Upper lobe of left lung (tissue), 4 donors: ENCODE data around the gene IRF5.
"Not testable (repeated sequence)": the region's sequence is repeated elsewhere in the genome, so short reads cannot be mapped to it uniquely, and the experiment has no call there.

Experiments used
- CTCF ChIP-seq, 6 experiments: fragments of 450-650 bp in 4 of 6; fragments of 200-600 bp in 2 of 6; sonication (generic) in 2 of 6; IDR thresholded peaks; one replicate each; pipeline ENCODE4 v1.5.1; 2016 to 2019; ENCODE audit warnings: antibody characterized with exemption in 6 of 6
- EP300 ChIP-seq, 4 donors: sonication (generic); formaldehyde crosslinking; IDR thresholded peaks; one replicate each; pipeline ENCODE4 v1.5.1; 2017; ENCODE audit warnings: antibody characterized with exemption in 4 of 4, control low read depth in 2 of 4

GRCh38 chr7:128943251-128943650 lies 5.5 kb downstream of the IRF5 start:
- not testable (repeated sequence) for TF ChIP-seq CTCF, EP300 (IDR thresholded peaks at IDR 0.05)
